ENCODE measurements around the gene GAREM1. TPM values are rescaled to one million over a fixed set of nuclear protein-coding genes. Genes with fewer than 3 reads are reported as not detected.

The GAREM1 gene
- total RNA-seq, 2 donors from 2014 or later: 15.3 to 20.1 TPM

DNA sequence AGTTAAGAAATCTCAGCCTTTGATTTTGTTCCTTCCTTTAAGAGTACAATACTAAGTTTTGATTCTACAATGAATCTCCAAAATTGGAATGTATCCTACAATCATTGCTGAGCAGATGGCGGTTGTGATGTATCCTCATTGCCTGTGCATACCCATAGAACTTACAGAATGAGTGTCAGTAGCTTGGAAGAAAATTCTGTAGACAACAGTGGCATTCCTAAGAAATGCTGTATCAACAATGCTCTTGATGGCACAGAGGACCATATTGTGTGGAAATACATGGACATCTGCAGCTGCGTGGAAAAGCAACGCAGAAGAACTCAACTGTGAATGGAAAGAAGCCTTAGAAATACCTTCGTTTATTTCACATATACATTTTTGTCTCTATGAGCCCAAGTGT, 30.2 kb downstream of the GAREM1 start:
- no peak for DNase-seq
- no peaks in the 10 kb centered on the region for H3K4me1 ChIP-seq

DNA sequence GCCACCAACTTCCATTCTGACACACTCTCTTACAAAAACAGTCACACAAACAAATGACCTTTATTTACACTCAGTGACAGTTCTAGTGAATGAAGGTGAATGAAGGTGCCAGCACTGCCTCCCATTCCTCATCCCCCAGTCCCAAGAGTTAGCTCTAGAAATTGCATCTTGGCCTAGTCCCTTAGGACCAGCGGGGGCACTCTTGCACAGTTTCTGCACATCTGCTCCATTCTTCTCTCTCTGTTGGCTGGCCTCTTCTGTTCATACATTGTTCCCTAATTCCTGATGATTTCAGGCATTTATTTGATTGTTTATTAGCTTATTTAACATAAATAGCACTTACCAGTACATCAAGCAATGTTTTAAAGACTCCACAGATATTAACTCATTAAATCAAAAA, 30.9 kb downstream of the GAREM1 start:
- no peaks in the 10 kb centered on the region for H3K9me3 ChIP-seq
- H3K27ac ChIP-seq: no peak overlapping the region
- H3K9ac ChIP-seq (ENCODE audit: low read depth in 2 of 2, low read length in 2 of 2): no peak overlapping the region
- H3K4me1 ChIP-seq: no peaks in the 10 kb centered on the region
- intact Hi-C loops (cut with DNase I): no loop called here
- H3K27me3 ChIP-seq: no peaks in the 10 kb centered on the region
- no peaks in the 10 kb centered on the region for H3K36me3 ChIP-seq
- H3K4me3 ChIP-seq: no peak overlapping the region
- TF ChIP-seq, protein P1, sequence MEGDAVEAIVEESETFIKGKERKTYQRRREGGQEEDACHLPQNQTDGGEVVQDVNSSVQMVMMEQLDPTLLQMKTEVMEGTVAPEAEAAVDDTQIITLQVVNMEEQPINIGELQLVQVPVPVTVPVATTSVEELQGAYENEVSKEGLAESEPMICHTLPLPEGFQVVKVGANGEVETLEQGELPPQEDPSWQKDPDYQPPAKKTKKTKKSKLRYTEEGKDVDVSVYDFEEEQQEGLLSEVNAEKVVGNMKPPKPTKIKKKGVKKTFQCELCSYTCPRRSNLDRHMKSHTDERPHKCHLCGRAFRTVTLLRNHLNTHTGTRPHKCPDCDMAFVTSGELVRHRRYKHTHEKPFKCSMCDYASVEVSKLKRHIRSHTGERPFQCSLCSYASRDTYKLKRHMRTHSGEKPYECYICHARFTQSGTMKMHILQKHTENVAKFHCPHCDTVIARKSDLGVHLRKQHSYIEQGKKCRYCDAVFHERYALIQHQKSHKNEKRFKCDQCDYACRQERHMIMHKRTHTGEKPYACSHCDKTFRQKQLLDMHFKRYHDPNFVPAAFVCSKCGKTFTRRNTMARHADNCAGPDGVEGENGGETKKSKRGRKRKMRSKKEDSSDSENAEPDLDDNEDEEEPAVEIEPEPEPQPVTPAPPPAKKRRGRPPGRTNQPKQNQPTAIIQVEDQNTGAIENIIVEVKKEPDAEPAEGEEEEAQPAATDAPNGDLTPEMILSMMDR (IDR thresholded peaks at IDR 0.05): no peak
- peak; percentile 20 for DNase-seq

More for the DNA sequence above, 30.2 kb downstream of the GAREM1 start:
- Histone ChIP-seq H3K27me3 (no peaks in the 10 kb centered on the region), H3K36me3 (no peaks in the 10 kb centered on the region), H3K4me3 (no peak overlapping the region), H3K9ac (ENCODE audit: low read depth in 2 of 2, low read length in 2 of 2) (no peak overlapping the region), H3K27ac (no peak overlapping the region), H3K9me3 (no peaks in the 10 kb centered on the region)
- TF ChIP-seq, protein P1 (IDR thresholded peaks at IDR 0.05): no peak
- intact Hi-C loops (cut with DNase I): no loop called here

DNA sequence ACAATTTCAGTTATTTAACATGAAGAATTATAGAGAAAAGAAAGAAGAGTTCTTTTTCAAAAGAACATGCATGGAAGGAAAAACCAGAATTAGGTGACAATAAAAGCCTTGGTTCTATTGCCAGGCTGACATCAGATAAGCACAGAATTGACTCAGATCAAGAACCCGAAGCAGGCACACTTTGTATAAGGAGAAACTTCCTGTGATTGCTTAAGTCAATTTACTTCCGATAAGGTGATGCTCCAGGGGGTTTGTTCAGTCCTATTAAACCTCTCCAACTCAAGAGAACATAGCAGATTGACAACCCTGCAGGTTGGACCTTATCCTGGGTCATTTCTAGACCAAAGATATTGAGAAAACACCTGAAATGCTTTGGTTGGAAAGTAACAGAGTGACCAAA, 31.4 kb downstream of the GAREM1 start:
- Histone ChIP-seq H3K36me3 (no peaks in the 10 kb centered on the region), H3K4me1 (no peaks in the 10 kb centered on the region), H3K9ac (ENCODE audit: low read depth in 2 of 2, low read length in 2 of 2) (no peak overlapping the region), H3K27ac (no peak overlapping the region), H3K4me3 (no peak overlapping the region), H3K9me3 (no peaks in the 10 kb centered on the region), H3K27me3 (no peaks in the 10 kb centered on the region)
- DNase-seq: no peak
- TF ChIP-seq, protein P1 (IDR thresholded peaks at IDR 0.05): no peak
- intact Hi-C loops (cut with DNase I): no loop called here

DNA sequence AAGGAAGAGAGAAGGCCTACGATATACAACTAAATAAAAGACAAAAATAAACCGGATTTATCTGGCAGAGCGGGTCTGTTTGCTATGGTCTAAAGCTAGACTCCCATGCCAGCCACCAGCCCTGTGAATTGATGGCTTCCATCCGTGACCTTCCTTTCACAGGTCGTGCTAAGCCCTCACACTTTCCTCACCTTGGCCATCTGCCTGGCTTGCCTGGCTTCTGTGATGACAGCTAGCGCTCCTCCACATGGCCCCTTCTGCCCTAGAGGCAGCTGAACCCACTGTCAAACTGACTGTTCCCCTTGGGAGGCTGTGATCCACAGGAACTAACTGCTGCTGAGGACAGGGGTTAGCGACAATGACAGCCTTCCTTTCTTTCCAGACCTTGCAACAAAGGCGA, 32.5 kb downstream of the GAREM1 start:
- intact Hi-C loops (cut with DNase I): no loop called here
- no peak overlapping the region for H3K4me3 ChIP-seq
- H3K36me3 ChIP-seq: no peaks in the 10 kb centered on the region
- H3K27ac ChIP-seq: no peak overlapping the region
- DNase-seq: no peak
- TF ChIP-seq, protein P1 (IDR thresholded peaks at IDR 0.05): no peak
- no peaks in the 10 kb centered on the region for H3K9me3 ChIP-seq
- H3K9ac ChIP-seq (ENCODE audit: low read depth in 2 of 2, low read length in 2 of 2): no peak overlapping the region
- no peaks in the 10 kb centered on the region for H3K27me3 ChIP-seq
- H3K4me1 ChIP-seq: no peaks in the 10 kb centered on the region

DNA sequence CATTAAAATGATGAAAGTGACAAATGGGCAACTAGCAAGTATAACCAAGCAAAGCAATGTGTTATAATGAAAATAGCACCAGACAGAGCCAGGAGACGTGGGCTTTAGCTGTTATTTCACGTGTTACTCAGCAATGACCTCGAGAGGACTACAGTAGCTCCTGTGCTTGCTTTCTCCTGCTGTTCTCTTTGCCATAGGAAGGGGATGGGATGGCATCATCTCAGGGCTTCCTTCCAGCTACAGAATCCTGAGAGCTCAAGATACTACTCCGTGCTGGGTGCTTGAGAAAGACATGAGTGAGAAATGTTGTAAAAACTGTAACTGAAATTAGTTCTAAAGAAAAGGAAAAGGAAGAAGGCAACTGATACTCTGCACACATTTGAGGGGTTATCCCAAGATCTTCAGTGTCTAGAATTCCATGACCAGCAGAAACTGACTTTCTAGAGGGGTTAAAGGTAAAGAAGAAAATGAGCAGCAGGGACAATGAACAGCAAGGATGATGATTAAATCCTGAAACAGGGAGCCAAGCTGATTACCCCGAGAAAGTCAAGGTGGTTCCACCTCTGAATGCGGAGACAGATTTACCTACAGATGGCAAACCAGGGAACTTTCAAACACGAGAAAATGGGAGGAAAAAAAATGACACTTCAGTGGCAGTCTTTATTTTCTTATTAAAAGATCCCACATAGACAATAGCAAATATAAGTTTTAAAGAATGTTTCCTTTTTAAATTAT, 33.4 kb downstream of the GAREM1 start:
- Histone ChIP-seq H3K27me3 (no peaks in the 10 kb centered on the region), H3K4me1 (no peaks in the 10 kb centered on the region), H3K4me3 (no peak overlapping the region), H3K36me3 (no peaks in the 10 kb centered on the region), H3K9me3 (no peaks in the 10 kb centered on the region), H3K27ac (no peak overlapping the region), H3K9ac (ENCODE audit: low read depth in 2 of 2, low read length in 2 of 2) (no peak overlapping the region)
- TF ChIP-seq, protein P1 (IDR thresholded peaks at IDR 0.05): no peak
- no peak for DNase-seq
- intact Hi-C loops (cut with DNase I): no loop called here
